HG03280 (cell line): Measurements from ENCODE around the gene ARHGEF19.
A peak's percentile ranks its signal among the peaks of the same experiment; 100 is the strongest.

Experiments
- ATAC-seq: cut with Tn5 transposase; IDR thresholded peaks from one replicate; pipeline ENCODE4 v1.9.1; 2021; ENCODE audit warnings: mild to moderate bottlenecking, moderate library complexity; ENCODE audit not compliant: unreplicated experiment

Gene ARHGEF19

GRCh38 chr1:16244650-16245285, 32.3 kb upstream of the ARHGEF19 start:
- ATAC-seq = no peak

- ATAC-seq = no peak
These were observed 31.6 kb upstream of the ARHGEF19 start for GRCh38 chr1:16243936-16244649.

GRCh38 chr1:16243215-16243610, 30.8 kb upstream of the ARHGEF19 start:
- no peak for ATAC-seq

- no peak for ATAC-seq
These were observed 30.2 kb upstream of the ARHGEF19 start for GRCh38 chr1:16242556-16243214.

- ATAC-seq = no peak
These were observed 28.8 kb upstream of the ARHGEF19 start for GRCh38 chr1:16241221-16241708.

- ATAC-seq = no peak
These were observed 27.6 kb upstream of the ARHGEF19 start for GRCh38 chr1:16239972-16240491.

- no peak for ATAC-seq
These were observed 24.9 kb upstream of the ARHGEF19 start for GRCh38 chr1:16237343-16237830.

- peak; percentile 84 for ATAC-seq
These were observed 24.3 kb upstream of the ARHGEF19 start, which contains the start of gene CPLANE2 for GRCh38 chr1:16236511-16237342. Gene CPLANE2, minus strand, starts transcription at chr1:16237183. Its CDS starts 441 bp downstream, at chr1:16236742.

GRCh38 chr1:16235944-16236510, 23.6 kb upstream of the ARHGEF19 start:
- peak; percentile 38 for ATAC-seq

GRCh38 chr1:16235347-16235746, 22.9 kb upstream of the ARHGEF19 start:
- no peak for ATAC-seq

GRCh38 chr1:16233431-16233830, 21.0 kb upstream of the ARHGEF19 start:
- ATAC-seq = no peak

GRCh38 chr1:16232316-16232710, 19.9 kb upstream of the ARHGEF19 start:
- ATAC-seq = no peak

- no peak for ATAC-seq
These were observed 19.2 kb upstream of the ARHGEF19 start for GRCh38 chr1:16231331-16232315.

- ATAC-seq = no peak
These were observed 18.3 kb upstream of the ARHGEF19 start for GRCh38 chr1:16230744-16231143.

GRCh38 chr1:16229976-16230740, 17.7 kb upstream of the ARHGEF19 start:
- ATAC-seq = no peak

GRCh38 chr1:16226490-16227179, 14.2 kb upstream of the ARHGEF19 start:
- ATAC-seq = no peak

GRCh38 chr1:16226129-16226489, 13.7 kb upstream of the ARHGEF19 start:
- no peak for ATAC-seq

- no peak for ATAC-seq
These were observed 12.0 kb upstream of the ARHGEF19 start for GRCh38 chr1:16224472-16224871.
